SK-N-SH treated with all-trans-retinoic acid at 6 μM for 48 hours (cell line): ENCODE data around the gene CDK14.

Experiments
- ARNTL ChIP-seq: fragments of 450-650 bp; formaldehyde crosslinking; IDR thresholded peaks from 2 replicates; pipeline ENCODE4 v1.5.0; 2020; ENCODE audit warnings: low read depth, mild to moderate bottlenecking, moderate library complexity, borderline replicate concordance
- BACH2 ChIP-seq: fragments of 250-450 bp; sonication (Bioruptor Pico); IDR thresholded peaks from 2 replicates; pipeline ENCODE4 v1.9.0; 2021; ENCODE audit warnings: mild to moderate bottlenecking, borderline replicate concordance
- CSDC2 ChIP-seq: fragments of 250-450 bp; sonication (Bioruptor Pico); IDR thresholded peaks from 2 replicates; pipeline ENCODE4 v1.5.0; 2020; ENCODE audit warnings: mild to moderate bottlenecking, moderate library complexity
- ESRRG ChIP-seq: fragments of 250-450 bp; sonication (Bioruptor Pico); IDR thresholded peaks from 2 replicates; pipeline ENCODE4 v1.6.1; 2021; ENCODE audit warnings: mild to moderate bottlenecking
- ISL1 ChIP-seq: fragments of 250-450 bp; sonication (Bioruptor Pico); IDR thresholded peaks from 2 replicates; pipeline ENCODE4 v2.1.2; 2022; ENCODE audit warnings: mild to moderate bottlenecking, moderate library complexity
- OSR1 ChIP-seq: fragments of 250-450 bp; sonication (Bioruptor Pico); IDR thresholded peaks from 2 replicates; pipeline ENCODE4 v1.8.0; 2022; ENCODE audit warnings: moderate library complexity, mild to moderate bottlenecking, inconsistent platforms
- PATZ1 ChIP-seq: fragments of 250-450 bp; sonication (Bioruptor Pico); IDR thresholded peaks from 2 replicates; pipeline ENCODE4 v1.8.0; 2020; ENCODE audit warnings: mild to moderate bottlenecking, moderate library complexity, borderline replicate concordance
- PPARA ChIP-seq: fragments of 250-450 bp; sonication (Bioruptor Pico); IDR thresholded peaks from 2 replicates; pipeline ENCODE4 v1.5.0; 2020; ENCODE audit warnings: mild to moderate bottlenecking, borderline replicate concordance
- RARB ChIP-seq: fragments of 250-450 bp; sonication (Bioruptor Pico); IDR thresholded peaks from 2 replicates; pipeline ENCODE4 v1.8.0; 2021; ENCODE audit warnings: mild to moderate bottlenecking, moderate library complexity
- TCF4 ChIP-seq: fragments of 250-450 bp; sonication (Bioruptor Pico); IDR thresholded peaks from 2 replicates; pipeline ENCODE4 v1.8.0; 2021; ENCODE audit warnings: mild to moderate bottlenecking, moderate library complexity, borderline replicate concordance
- ZFP3 ChIP-seq: fragments of 250-450 bp; sonication (Bioruptor Pico); IDR thresholded peaks from 2 replicates; pipeline ENCODE4 v1.5.0; 2020; ENCODE audit warnings: mild to moderate bottlenecking, moderate library complexity
- ZFP30 ChIP-seq: fragments of 450-650 bp; formaldehyde crosslinking; IDR thresholded peaks from 2 replicates; pipeline ENCODE4 v1.5.0; 2022; ENCODE audit warnings: mild to moderate bottlenecking, moderate library complexity
- ZNF70 ChIP-seq: fragments of 450-650 bp; formaldehyde crosslinking; IDR thresholded peaks from 2 replicates; pipeline ENCODE4 v1.5.0; 2020; ENCODE audit warnings: mild to moderate bottlenecking, moderate library complexity

DNA sequence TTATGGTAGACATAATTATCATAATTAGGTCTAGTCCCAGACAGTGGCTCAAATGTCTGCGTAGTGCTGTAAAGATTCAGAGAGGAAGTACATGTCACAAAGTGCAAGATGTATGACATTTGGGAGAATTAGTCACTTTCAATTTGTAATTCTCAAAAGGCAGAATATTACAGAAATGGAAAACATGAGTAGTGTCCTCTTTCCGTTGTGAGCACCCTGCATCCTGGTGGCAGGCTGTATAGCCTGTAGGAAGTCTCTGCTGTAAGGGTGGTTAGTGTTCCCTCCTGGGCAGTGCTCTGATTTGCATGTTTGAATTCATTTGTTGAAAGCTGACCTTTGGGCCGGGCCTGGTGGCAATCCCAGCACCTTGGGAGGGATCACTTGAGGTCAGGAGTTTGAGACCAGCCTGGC, 17.0 kb downstream of the CDK14 start:
- TF ChIP-seq BACH2 (CRISPR knock-in tag): no peak
- no peak for TF ChIP-seq CSDC2
- TF ChIP-seq ZNF70 (CRISPR knock-in tag): no peak
- no peak for TF ChIP-seq ESRRG (CRISPR knock-in tag)
- no peak for TF ChIP-seq ZFP3 (CRISPR knock-in tag)
- no peak for TF ChIP-seq PATZ1
- no peak for TF ChIP-seq PPARA (CRISPR knock-in tag)
- no peak for TF ChIP-seq ARNTL
- no peak for TF ChIP-seq ZFP30 (CRISPR knock-in tag)
- TF ChIP-seq TCF4 (CRISPR knock-in tag): no peak
- TF ChIP-seq OSR1 (CRISPR knock-in tag): no peak
- TF ChIP-seq RARB (CRISPR knock-in tag): no peak
- TF ChIP-seq ISL1: 0 out of 2 replicates have a peak, but pooled peaks have one; percentile 44
